Bronchial epithelial cell (primary cell): ENCODE data around the gene TCEAL9. TPM values are rescaled to one million over a fixed set of nuclear protein-coding genes. Genes with fewer than 3 reads are reported as not detected.
A peak's percentile ranks its signal among the peaks of the same experiment; 100 is the strongest.

Experiments used
- DNase-seq: peaks from one replicate; pipeline ENCODE4 v3.0.0-alpha.2; 2010; ENCODE audit warnings: low read depth
- FAIRE-seq: peaks from 2 replicates; lab custom pipeline; 2011; peaks lifted over from hg19 to GRCh38; lab: Jason Lieb, UNC
- H3K27me3 ChIP-seq: 2 replicates; pipeline ENCODE4 v1.5.1; 2011; ENCODE audit warnings: low read length; ENCODE audit not compliant: control insufficient read depth, insufficient read depth
- H3K36me3 ChIP-seq: 2 replicates; pipeline ENCODE4 v1.5.1; 2011; ENCODE audit warnings: low read length; ENCODE audit not compliant: control insufficient read depth, insufficient read depth
- H3K4me3 ChIP-seq: 2 replicates; pipeline ENCODE4 v1.5.1; 2011; ENCODE audit warnings: mild to moderate bottlenecking, low read depth, low read length, control low read depth
- total RNA-seq: library from RNA; depleted of rRNA; stranded (reverse); fragments of >200 nt; gene quantifications from 2 replicates; pipeline ENCODE4 v1.2.1, GENCODE V29; 2014
- TF ChIP-seq, protein P1 (sequence below): IDR thresholded peaks from 2 replicates; pipeline ENCODE4 v1.5.1; 2011; ENCODE audit warnings: mild to moderate bottlenecking, moderate library complexity, low read length, control low read depth, inconsistent platforms; ENCODE audit not compliant: insufficient read depth, severe bottlenecking

The TCEAL9 gene
- total RNA-seq, 1 donor from 2014 or later: 46.6 TPM

DNA sequence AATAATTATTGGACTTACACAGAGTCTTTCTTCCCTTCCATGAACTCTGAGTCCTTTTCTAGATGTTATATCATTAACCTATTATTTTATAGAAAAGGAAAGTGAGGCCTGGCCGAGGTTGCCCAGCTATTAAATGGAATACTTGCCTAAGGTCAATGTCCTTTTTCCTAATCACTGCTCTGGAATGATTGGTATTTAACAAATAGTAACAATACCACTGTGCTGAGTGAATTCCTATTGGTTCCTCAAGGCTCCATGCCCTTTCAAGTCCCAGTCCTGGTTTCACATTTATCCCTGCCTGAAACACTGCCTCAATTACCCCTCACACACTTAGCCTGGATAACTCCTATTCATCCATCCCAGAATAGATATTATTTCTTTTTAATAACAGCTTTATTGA is 6.2 kb downstream of the TCEAL9 start:
- no peaks in the 10 kb centered on the region for H3K36me3 ChIP-seq
- TF ChIP-seq, protein P1, sequence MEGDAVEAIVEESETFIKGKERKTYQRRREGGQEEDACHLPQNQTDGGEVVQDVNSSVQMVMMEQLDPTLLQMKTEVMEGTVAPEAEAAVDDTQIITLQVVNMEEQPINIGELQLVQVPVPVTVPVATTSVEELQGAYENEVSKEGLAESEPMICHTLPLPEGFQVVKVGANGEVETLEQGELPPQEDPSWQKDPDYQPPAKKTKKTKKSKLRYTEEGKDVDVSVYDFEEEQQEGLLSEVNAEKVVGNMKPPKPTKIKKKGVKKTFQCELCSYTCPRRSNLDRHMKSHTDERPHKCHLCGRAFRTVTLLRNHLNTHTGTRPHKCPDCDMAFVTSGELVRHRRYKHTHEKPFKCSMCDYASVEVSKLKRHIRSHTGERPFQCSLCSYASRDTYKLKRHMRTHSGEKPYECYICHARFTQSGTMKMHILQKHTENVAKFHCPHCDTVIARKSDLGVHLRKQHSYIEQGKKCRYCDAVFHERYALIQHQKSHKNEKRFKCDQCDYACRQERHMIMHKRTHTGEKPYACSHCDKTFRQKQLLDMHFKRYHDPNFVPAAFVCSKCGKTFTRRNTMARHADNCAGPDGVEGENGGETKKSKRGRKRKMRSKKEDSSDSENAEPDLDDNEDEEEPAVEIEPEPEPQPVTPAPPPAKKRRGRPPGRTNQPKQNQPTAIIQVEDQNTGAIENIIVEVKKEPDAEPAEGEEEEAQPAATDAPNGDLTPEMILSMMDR: no peak
- H3K4me3 ChIP-seq: no peak overlapping the region
- H3K27me3 ChIP-seq: no peaks in the 10 kb centered on the region
- peak; percentile 54 for DNase-seq
- FAIRE-seq: no peak

GRCh38 chrX:103363046-103363445 is 6.7 kb downstream of the TCEAL9 start:
- no peaks in the 10 kb centered on the region for H3K36me3 ChIP-seq
- DNase-seq (no peak), FAIRE-seq (no peak)
- H3K27me3 ChIP-seq: no peaks in the 10 kb centered on the region
- H3K4me3 ChIP-seq: no peak overlapping the region
- TF ChIP-seq, protein P1: no peak

DNA sequence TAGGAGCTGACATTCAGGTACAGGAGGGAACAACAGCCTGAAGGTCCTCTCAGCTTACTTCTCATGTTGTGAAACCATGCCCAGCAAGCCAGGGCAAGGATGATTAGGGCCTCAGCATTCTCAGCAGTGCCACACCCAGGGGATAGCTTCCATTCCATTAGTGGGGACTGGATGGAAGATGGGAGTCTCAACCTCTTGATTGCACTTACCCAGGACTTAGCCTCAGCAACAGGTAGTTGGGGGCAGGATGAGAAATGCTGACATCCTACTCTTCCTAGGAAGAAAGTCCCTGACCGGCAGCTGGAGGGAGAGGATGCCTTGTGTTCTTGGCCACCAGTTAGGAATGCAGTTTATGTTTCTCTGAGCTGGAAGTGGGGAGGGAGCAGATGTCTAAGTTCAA is 11.2 kb downstream of the TCEAL9 start:
- DNase-seq (peak; percentile 65), FAIRE-seq (no peak)
- Histone ChIP-seq H3K27me3 (no peaks in the 10 kb centered on the region), H3K4me3 (no peak overlapping the region), H3K36me3 (no peaks in the 10 kb centered on the region)
- TF ChIP-seq, protein P1: no peak

DNA sequence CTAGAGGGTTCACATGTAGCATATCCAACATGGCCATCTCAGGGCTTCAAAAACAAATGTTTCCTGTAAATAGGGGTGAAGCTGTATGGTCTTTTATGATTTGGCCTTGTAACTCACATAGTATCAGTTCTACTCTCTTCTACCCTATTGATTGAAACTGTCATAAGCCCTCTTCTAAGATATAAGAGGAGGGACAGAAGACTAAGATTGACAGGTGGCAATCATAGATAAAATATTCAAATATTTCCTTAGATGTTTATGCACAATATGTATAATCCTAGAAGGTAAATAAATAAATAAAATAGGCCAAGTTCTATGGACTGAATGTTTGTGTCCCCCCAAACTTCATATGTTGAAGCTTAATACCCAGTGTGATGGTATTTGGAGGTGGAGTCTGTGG is 13.2 kb downstream of the TCEAL9 start:
- Histone ChIP-seq H3K27me3 (no peaks in the 10 kb centered on the region), H3K36me3 (no peaks in the 10 kb centered on the region), H3K4me3 (no peak overlapping the region)
- TF ChIP-seq, protein P1: no peak
- DNase-seq: no peak
- FAIRE-seq: no peak

- no peak overlapping the region for H3K4me3 ChIP-seq
- TF ChIP-seq, protein P1: no peak
- no peaks in the 10 kb centered on the region for H3K27me3 ChIP-seq
- H3K36me3 ChIP-seq: no peaks in the 10 kb centered on the region
- DNase-seq (no peak), FAIRE-seq (no peak)
These were observed 16.6 kb downstream of the TCEAL9 start for GRCh38 chrX:103372886-103373285.

- DNase-seq: peak; percentile 76
- FAIRE-seq: no peak
- Histone ChIP-seq H3K27me3 (no peaks in the 10 kb centered on the region), H3K36me3 (no peaks in the 10 kb centered on the region), H3K4me3 (no peak overlapping the region)
- TF ChIP-seq, protein P1: no peak
These were observed 17.3 kb downstream of the TCEAL9 start for GRCh38 chrX:103373581-103373980.
